GM11168 (cell line): ENCODE measurements around the gene GRPEL2.

Experiments used
- in situ Hi-C: fragments of 300-500 bp; cut with MboI; formaldehyde crosslinking; loops from one replicate; pipeline ENCODE4 v1.12.0; 2022; ENCODE audit warnings: low sequenced_read_pairs; ENCODE audit not compliant: unreplicated experiment

The GRPEL2 gene

GRCh38 chr5:149317281-149318048 lies 27.8 kb upstream of the GRPEL2 start:
- in situ Hi-C loops, result no loop called here

- in situ Hi-C loops, result no loop called here
Measured at GRCh38 chr5:149319174-149319573, 26.1 kb upstream of the GRPEL2 start.

- in situ Hi-C loops, result no loop called here
Measured at GRCh38 chr5:149320791-149321330, 24.4 kb upstream of the GRPEL2 start.

GRCh38 chr5:149322518-149322917 lies 22.8 kb upstream of the GRPEL2 start:
- in situ Hi-C loops, result no loop called here

GRCh38 chr5:149323210-149323609 lies 22.1 kb upstream of the GRPEL2 start:
- in situ Hi-C loops, result no loop called here

GRCh38 chr5:149323621-149324205 lies 21.6 kb upstream of the GRPEL2 start:
- in situ Hi-C loops, result no loop called here

GRCh38 chr5:149324641-149325040 lies 20.7 kb upstream of the GRPEL2 start:
- in situ Hi-C loops, result no loop called here

- in situ Hi-C loops, result no loop called here
Measured at GRCh38 chr5:149325166-149325735, 20.0 kb upstream of the GRPEL2 start.

GRCh38 chr5:149325894-149326293 lies 19.4 kb upstream of the GRPEL2 start:
- in situ Hi-C loops, result no loop called here

GRCh38 chr5:149326611-149327010 lies 18.7 kb upstream of the GRPEL2 start:
- in situ Hi-C loops, result no loop called here

- in situ Hi-C loops, result no loop called here
Measured at GRCh38 chr5:149328177-149328576, 17.1 kb upstream of the GRPEL2 start.

GRCh38 chr5:149333711-149334443 lies 11.4 kb upstream of the GRPEL2 start:
- in situ Hi-C loops, result no loop called here

GRCh38 chr5:149337736-149338135 lies 7.6 kb upstream of the GRPEL2 start:
- in situ Hi-C loops, result no loop called here

- in situ Hi-C loops, result no loop called here
Measured at GRCh38 chr5:149338364-149338763, 6.9 kb upstream of the GRPEL2 start.

- in situ Hi-C loops, result no loop called here
Measured at GRCh38 chr5:149340920-149341319, 4.4 kb upstream of the GRPEL2 start.

- in situ Hi-C loops, result no loop called here
Measured at GRCh38 chr5:149341876-149342275, 3.4 kb upstream of the GRPEL2 start.

GRCh38 chr5:149344151-149344550 lies 1.1 kb upstream of the GRPEL2 start:
- in situ Hi-C loops, result no loop called here

GRCh38 chr5:149345892-149346222 lies 558 bp downstream of the GRPEL2 start:
- in situ Hi-C loops, result no loop called here

GRCh38 chr5:149348518-149348917 lies 3.2 kb downstream of the GRPEL2 start:
- in situ Hi-C loops, result no loop called here

- in situ Hi-C loops, result no loop called here
Measured at GRCh38 chr5:149349382-149349781, 4.1 kb downstream of the GRPEL2 start.

GRCh38 chr5:149352169-149352568 lies 6.9 kb downstream of the GRPEL2 start:
- in situ Hi-C loops, result no loop called here
